H1 (cell line): ENCODE results near the gene TRIM47. TPM values are rescaled to one million over a fixed set of nuclear protein-coding genes. Genes with fewer than 3 reads are reported as not detected.

Experiments used
- CTCF ChIA-PET: fragments of 300-600 bp; sonication (Branson Sonifier 250); formaldehyde crosslinking; loops from one replicate; lab custom pipeline; 2021; ENCODE audit not compliant: partially characterized antibody; lab: Charles Lee
- POLR2A ChIA-PET: fragments of 300-600 bp; sonication (Branson Sonifier 250); formaldehyde crosslinking; loops from one replicate; lab custom pipeline; 2021; ENCODE audit warnings: inconsistent platforms; ENCODE audit not compliant: partially characterized antibody; lab: Charles Lee
- DNase-seq, 2 experiments: peaks; one replicate each; pipeline versions ENCODE4 v3.0.0 to v3.0.0-alpha.2; 2010 to 2022; ENCODE audit warnings: low spot score in 2 of 2, low read depth in 1 of 2, mixed read lengths in 1 of 2
- FAIRE-seq: peaks from 2 replicates; lab custom pipeline; 2011; peaks lifted over from hg19 to GRCh38; lab: Jason Lieb, UNC
- H2AFZ ChIP-seq: 2 replicates; pipeline ENCODE4 v1.8.1; 2012; ENCODE audit warnings: low read length, inconsistent platforms
- H2AK5ac ChIP-seq: 2 replicates; pipeline ENCODE4 v1.6.1; 2013; ENCODE audit warnings: low read depth, low read length
- H2BK120ac ChIP-seq: replicated peaks from 2 replicates; pipeline ENCODE3; 2013; ENCODE audit warnings: low read depth, low read length, inconsistent platforms
- H2BK12ac ChIP-seq: 2 replicates; pipeline ENCODE4 v1.6.1; 2013; ENCODE audit warnings: low read depth, low read length
- H2BK15ac ChIP-seq: 2 replicates; pipeline ENCODE4 v1.6.1; 2013; ENCODE audit warnings: low read length
- H2BK20ac ChIP-seq: 2 replicates; pipeline ENCODE4 v1.6.1; 2013; ENCODE audit warnings: low read length
- H2BK5ac ChIP-seq: 2 replicates; pipeline ENCODE4 v1.6.1; 2013; ENCODE audit warnings: low read depth, low read length
- H3K14ac ChIP-seq: 2 replicates; pipeline ENCODE4 v1.6.1; 2013; ENCODE audit warnings: inconsistent platforms; ENCODE audit not compliant: insufficient read length
- H3K18ac ChIP-seq: 2 replicates; pipeline ENCODE4 v1.6.1; 2013; ENCODE audit warnings: low read length; ENCODE audit errors: extremely low read depth
- H3K23ac ChIP-seq: 2 replicates; pipeline ENCODE4 v1.6.1; 2013; ENCODE audit warnings: inconsistent platforms; ENCODE audit not compliant: insufficient read length
- H3K23me2 ChIP-seq: 2 replicates; pipeline ENCODE4 v1.6.1; 2013; ENCODE audit warnings: low read depth, low read length
- H3K27ac ChIP-seq: 2 replicates; pipeline ENCODE4 v1.6.1; 2011; ENCODE audit warnings: low read depth, low read length, inconsistent platforms
- H3K27me3 ChIP-seq, 4 experiments: replicated peaks in 1 of 4; 1 replicate in 1 of 4; 2 replicates in 3 of 4; pipeline versions ENCODE4 v1.6.1 to v1.8.1; 2011 to 2013; ENCODE audit warnings: low read length in 3 of 4, mild to moderate bottlenecking in 3 of 4, inconsistent platforms in 2 of 4, mixed read lengths in 2 of 4, moderate library complexity in 1 of 4; ENCODE audit not compliant: control insufficient read depth in 3 of 4, insufficient read depth in 3 of 4; ENCODE audit errors: extremely low read depth in 1 of 4
- H3K36me3 ChIP-seq, 4 experiments: 2 replicates each; pipeline versions ENCODE4 v1.6.1 to v1.8.1; 2011 to 2013; ENCODE audit warnings: mild to moderate bottlenecking in 4 of 4, low read length in 3 of 4, moderate library complexity in 2 of 4, control low read depth in 1 of 4, inconsistent platforms in 1 of 4; ENCODE audit not compliant: insufficient read depth in 4 of 4, control insufficient read depth in 2 of 4
- H3K4ac ChIP-seq: replicated peaks from 2 replicates; pipeline ENCODE3; 2013; ENCODE audit warnings: low read length, low read depth, mixed read lengths, inconsistent platforms; ENCODE audit not compliant: insufficient read length
- H3K4me1 ChIP-seq, 4 experiments: replicated peaks in 1 of 4; 1 replicate in 1 of 4; 2 replicates in 3 of 4; pipeline versions ENCODE4 v1.6.1 to v1.8.1; 2011 to 2013; ENCODE audit warnings: low read length in 3 of 4, inconsistent platforms in 2 of 4, mixed read lengths in 1 of 4; ENCODE audit not compliant: insufficient read depth in 4 of 4, control insufficient read depth in 3 of 4
- H3K4me2 ChIP-seq, 2 experiments: 2 replicates each; pipeline versions ENCODE4 v1.6.1 to v1.8.1; 2011 to 2013; ENCODE audit warnings: low read depth in 2 of 2, low read length in 2 of 2, control low read depth in 1 of 2, inconsistent platforms in 1 of 2, mild to moderate bottlenecking in 1 of 2; ENCODE audit not compliant: insufficient read depth in 1 of 2
- H3K4me3 ChIP-seq, 4 experiments: fragments of 200-600, 300-600 bp in 1 of 4; sonication (generic), shearing (Covaris generic), sonication (Bioruptor Twin) in 1 of 4; 2 replicates each; pipeline versions ENCODE4 v1.5.1 to v1.8.1; 2011 to 2016; ENCODE audit warnings: low read length in 4 of 4, low read depth in 3 of 4, control low read depth in 2 of 4, inconsistent platforms in 2 of 4, mild to moderate bottlenecking in 2 of 4, mixed read lengths in 1 of 4, moderate library complexity in 1 of 4; ENCODE audit not compliant: insufficient read depth in 2 of 4; ENCODE audit errors: extremely low read depth in 1 of 4
- H3K56ac ChIP-seq: replicated peaks from 2 replicates; pipeline ENCODE3; 2013; ENCODE audit warnings: low read depth, mild to moderate bottlenecking, mixed read lengths, low read length, inconsistent platforms; ENCODE audit not compliant: insufficient read length
- H3K79me1 ChIP-seq: 2 replicates; pipeline ENCODE4 v1.6.1; 2013; ENCODE audit warnings: low read depth, low read length, control low read depth
- H3K79me2 ChIP-seq, 2 experiments: 2 replicates each; pipeline versions ENCODE4 v1.6.1 to v1.8.1; 2012 to 2013; ENCODE audit warnings: low read length in 2 of 2, mild to moderate bottlenecking in 2 of 2, inconsistent platforms in 1 of 2; ENCODE audit not compliant: insufficient read depth in 2 of 2, control insufficient read depth in 1 of 2
- H3K9ac ChIP-seq, 4 experiments: replicated peaks in 1 of 4; 1 replicate in 1 of 4; 2 replicates in 3 of 4; pipeline versions ENCODE4 v1.6.1 to v1.8.1; 2011 to 2013; ENCODE audit warnings: low read depth in 3 of 4, low read length in 3 of 4, control low read depth in 2 of 4, mild to moderate bottlenecking in 2 of 4, moderate library complexity in 2 of 4, inconsistent platforms in 1 of 4; ENCODE audit errors: extremely low read depth in 1 of 4
- H3K9me3 ChIP-seq, 2 experiments: 2 replicates each; pipeline versions ENCODE4 v1.6.1 to v1.8.1; 2012 to 2013; ENCODE audit warnings: mild to moderate bottlenecking in 2 of 2, moderate library complexity in 2 of 2, control low read depth in 1 of 2, inconsistent platforms in 1 of 2, low read depth in 1 of 2, low read length in 1 of 2, mixed read lengths in 1 of 2; ENCODE audit not compliant: insufficient read depth in 2 of 2
- H4K20me1 ChIP-seq, 2 experiments: replicated peaks in 1 of 2; 2 replicates each; pipeline versions ENCODE3 to v1.8.1; 2011 to 2013; ENCODE audit warnings: inconsistent platforms in 2 of 2, low read length in 2 of 2, mild to moderate bottlenecking in 1 of 2; ENCODE audit not compliant: insufficient read depth in 2 of 2, control insufficient read depth in 1 of 2
- H4K5ac ChIP-seq: 2 replicates; pipeline ENCODE4 v1.6.1; 2013; ENCODE audit warnings: low read length, low read depth, mixed read lengths, inconsistent platforms; ENCODE audit not compliant: insufficient read length
- H4K8ac ChIP-seq: 2 replicates; pipeline ENCODE4 v1.8.0; 2013; ENCODE audit warnings: mild to moderate bottlenecking, moderate library complexity, low read length, inconsistent platforms; ENCODE audit not compliant: insufficient read depth; ENCODE audit errors: extremely low read depth
- H4K91ac ChIP-seq: replicated peaks from 2 replicates; pipeline ENCODE3; 2013; ENCODE audit warnings: low read length, mixed read lengths, inconsistent platforms; ENCODE audit not compliant: insufficient read length
- BACH1 ChIP-seq: IDR thresholded peaks from 2 replicates; pipeline ENCODE4 v1.6.1; 2012; ENCODE audit warnings: low read length, improper control_type of control experiment
- E2F6 ChIP-seq: IDR thresholded peaks from 2 replicates; pipeline ENCODE4 v1.6.1; 2012; ENCODE audit warnings: inconsistent platforms
- GABPA ChIP-seq: IDR thresholded peaks from 2 replicates; pipeline ENCODE4 v1.6.1; 2011; ENCODE audit warnings: mild to moderate bottlenecking, low read length, moderate library complexity, borderline replicate concordance; ENCODE audit not compliant: insufficient read depth
- HDAC2 ChIP-seq, 2 experiments: fragments of 300-600 bp in 1 of 2; sonication (generic) in 1 of 2; IDR thresholded peaks; 2 replicates each; pipeline ENCODE4 v1.6.1; 2011 to 2012; ENCODE audit warnings: low read depth in 2 of 2, low read length in 2 of 2, mild to moderate bottlenecking in 2 of 2, moderate library complexity in 2 of 2, borderline replicate concordance in 1 of 2, inconsistent platforms in 1 of 2
- KDM1A ChIP-seq: fragments of 200-600, 300-600 bp; sonication (generic); IDR thresholded peaks from 2 replicates; pipeline ENCODE4 v1.7.1; 2016; ENCODE audit warnings: mild to moderate bottlenecking, low read length, borderline replicate concordance
- KDM5A ChIP-seq: fragments of 200-600 bp; IDR thresholded peaks from 2 replicates; pipeline ENCODE4 v1.7.1; 2012; ENCODE audit warnings: mild to moderate bottlenecking, low read length, inconsistent platforms, mixed read lengths
- POU5F1 ChIP-seq: IDR thresholded peaks from 2 replicates; pipeline ENCODE4 v1.6.1; 2011; ENCODE audit warnings: low read depth, mild to moderate bottlenecking, low read length, moderate library complexity
- RXRA ChIP-seq: IDR thresholded peaks from 2 replicates; pipeline ENCODE4 v1.6.1; 2011; ENCODE audit warnings: low read depth, mild to moderate bottlenecking, low read length, moderate library complexity; ENCODE audit not compliant: insufficient read depth
- SIN3A ChIP-seq, 2 experiments: IDR thresholded peaks in 1 of 2; conservative IDR thresholded peaks in 1 of 2; 2 replicates each; pipeline ENCODE4 v1.6.1; 2011 to 2012; ENCODE audit warnings: low read length in 2 of 2, improper control_type of control experiment in 1 of 2, low read depth in 1 of 2, mild to moderate bottlenecking in 1 of 2
- SIRT6 ChIP-seq: IDR thresholded peaks from one replicate; pipeline ENCODE4 v1.7.1; 2012; ENCODE audit warnings: low read length, inconsistent platforms
- TAF7 ChIP-seq: optimal IDR thresholded peaks from 2 replicates; pipeline ENCODE3; 2011; ENCODE audit warnings: low read depth, mild to moderate bottlenecking, inconsistent platforms, low read length, moderate library complexity, borderline replicate concordance
- TBP ChIP-seq: IDR thresholded peaks from 2 replicates; pipeline ENCODE4 v1.6.1; 2011; ENCODE audit warnings: low read depth, low read length, improper control_type of control experiment
- WGBS, 2 experiments: shearing (Covaris generic) in 1 of 2; methylation state at CpG; one replicate each; pipeline versions ENCODE4 v1.1.6 to v1.1.7; 2013 to 2015; ENCODE audit warnings: low lambda C conversion rate in 2 of 2, mixed read lengths in 2 of 2, inconsistent platforms in 1 of 2, low coverage in 1 of 2, missing lambda C conversion rate in 1 of 2; ENCODE audit not compliant: insufficient replicate concordance in 2 of 2, insufficient coverage in 1 of 2, insufficient read length in 1 of 2; ENCODE audit errors: extremely low coverage in 1 of 2, missing lambda C conversion rate in 1 of 2; 5-methylcytosine and 5-hydroxymethylcytosine counted together
- polyA plus RNA-seq, 7 experiments: library from polyadenylated mRNA; depleted of rRNA in 3 of 7; stranded (reverse) in 5 of 7; unstranded in 2 of 7; fragments of >200 nt in 5 of 7; fragments of 200-250 nt in 2 of 7; gene quantifications; 1 replicate in 5 of 7; 2 replicates in 1 of 7; 4 replicates in 1 of 7; pipeline versions ENCODE4 v1.2.1 to v1.2.3, GENCODE V29; 2011 to 2013; ENCODE audit warnings: missing spikeins in 2 of 7, mixed read lengths in 2 of 7
- total RNA-seq: library from RNA; stranded (reverse); fragmentation: NEBNext Ultra II Directional; extraction: Animal tissue kit (Norgen Biotek cat#: 25700); gene quantifications from 2 replicates; pipeline ENCODE4 v1.2.1, GENCODE V29; 2021

TRIM47 gene
- total and polyA plus RNA-seq, 2 of the 8 experiments (the other 6 are each of a cell fraction or from before 2014, with no cell fraction given): 6.3 to 6.4 TPM

GRCh38 chr17:75901727-75902126 lies 23.3 kb upstream of the TRIM47 start:
- Histone ChIP-seq H3K18ac (no peak overlapping the region), H3K27ac (no peak overlapping the region), H3K9ac (0 out of 7 replicates have a peak overlapping the region, but pooled peaks of 1 of the 4 experiments have one; percentile 17), H4K8ac (no peak overlapping the region; the same call in 1 of the 2 replicates), H3K9me3 (no peaks in the 10 kb centered on the region), H4K91ac (no peak overlapping the region), H2BK120ac (no peak overlapping the region), H3K79me2 (peaks cover 0 to 14% of the 10 kb centered on the region in 2 experiments; a peak in 2 of 4 replicates), H2BK5ac (no peak overlapping the region), H2AK5ac (no peak overlapping the region), H3K4me3 (no peak overlapping the region), H4K20me1 (peaks cover 2 to 5% of the 10 kb centered on the region in 2 experiments), H3K4me2 (no peak overlapping the region), H3K4me1 (peaks cover 0 to 7% (median 4%) of the 10 kb centered on the region in 4 experiments; a peak in 5 of 7 replicates), H3K23me2 (peaks cover 5% of the 10 kb centered on the region; the same call in 1 of the 2 replicates), H2BK15ac (no peak overlapping the region), H3K23ac (no peak overlapping the region), H3K14ac (no peak overlapping the region), H2AFZ (no peak overlapping the region), H2BK12ac (no peak overlapping the region), H3K27me3 (no peaks in the 10 kb centered on the region), H4K5ac (no peak overlapping the region), H3K4ac (no peak overlapping the region), H3K79me1 (no peaks in the 10 kb centered on the region; the same call in 1 of the 2 replicates), H3K36me3 (peaks cover 5 to 35% (median 23%) of the 10 kb centered on the region in 4 experiments; a peak in 7 of 8 replicates), H3K56ac (no peak overlapping the region), H2BK20ac (no peak overlapping the region)
- WGBS, 2 experiments: 96% methylated on average over 18 of the region's 18 CpGs; no CpG with 5 or more reads in 1 of the 2 experiments
- DNase-seq (no peak), FAIRE-seq (no peak)
- ChIA-PET CTCF (interaction anchor here (0.7 to 51.3 kb wide), 4 partner anchors 8 to 403 kb away, joined by 3 to 885 read pairs (median 4); partner anchors contain the start of genes CDK3 and TRIM47), POLR2A (interaction anchor here (0.9 to 7.4 kb wide), 4 partner anchors 9 to 26 kb away, joined by 4 to 40 read pairs (median 4); partner anchors contain the start of gene TRIM47)
- TF ChIP-seq TAF7 (no peak), TBP (no peak), POU5F1 (no peak), SIN3A (conservative IDR thresholded peaks at IDR 0.05 in 1 of 2, IDR thresholded peaks at IDR 0.05 in 1 of 2; ENCODE audit: low read depth in 1 of 2, low read length in 2 of 2) (no peak), BACH1 (no peak), E2F6 (no peak), SIRT6 (no peak), HDAC2 (IDR thresholded peaks at IDR 0.05; ENCODE audit: borderline replicate concordance in 1 of 2, low read depth in 2 of 2, low read length in 2 of 2) (no peak), KDM1A (no peak), GABPA (no peak), KDM5A (no peak), RXRA (no peak)
